Activated CD4-positive, alpha-beta T cell treated with anti-CD3 and anti-CD28 coated beads, Interleukin-2, amount 50 U/mL, for 4 hours (primary cell): ENCODE results near the gene FANCI.
"Not testable (repeated sequence)": the region's sequence is repeated elsewhere in the genome, so short reads cannot be mapped to it uniquely, and the experiment has no call there.

ENCODE experiments used
- DNase-seq, 2 experiments: peaks; one replicate each; pipeline ENCODE4 v3.0.0-alpha.2; 2020

FANCI gene

GRCh38 chr15:89226359-89227221 lies 17.2 kb upstream of the FANCI start:
- DNase-seq, result no peak

DNA sequence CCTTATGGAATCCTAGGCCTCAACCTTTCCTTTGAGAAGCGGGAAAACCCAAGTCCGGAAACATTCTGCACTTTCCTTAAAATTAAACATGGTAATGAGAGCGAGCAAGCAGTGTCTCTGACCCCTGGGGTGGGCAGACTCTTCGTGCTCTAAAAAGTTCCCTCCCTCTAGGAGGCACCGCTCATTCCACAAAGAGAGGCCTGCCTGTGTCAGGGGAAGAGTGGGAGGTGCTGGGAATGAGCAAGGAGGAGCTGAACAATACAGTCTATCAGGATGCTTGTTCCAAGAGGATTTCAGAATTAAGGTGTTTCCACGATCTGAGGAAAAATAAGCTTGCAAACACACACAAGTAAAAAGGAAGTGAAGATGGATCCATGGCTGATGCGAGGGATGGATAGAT lies 16.4 kb upstream of the FANCI start:
- DNase-seq, result no peak

- DNase-seq, result no peak
These were observed 13.5 kb upstream of the FANCI start for GRCh38 chr15:89230277-89230676.

DNA sequence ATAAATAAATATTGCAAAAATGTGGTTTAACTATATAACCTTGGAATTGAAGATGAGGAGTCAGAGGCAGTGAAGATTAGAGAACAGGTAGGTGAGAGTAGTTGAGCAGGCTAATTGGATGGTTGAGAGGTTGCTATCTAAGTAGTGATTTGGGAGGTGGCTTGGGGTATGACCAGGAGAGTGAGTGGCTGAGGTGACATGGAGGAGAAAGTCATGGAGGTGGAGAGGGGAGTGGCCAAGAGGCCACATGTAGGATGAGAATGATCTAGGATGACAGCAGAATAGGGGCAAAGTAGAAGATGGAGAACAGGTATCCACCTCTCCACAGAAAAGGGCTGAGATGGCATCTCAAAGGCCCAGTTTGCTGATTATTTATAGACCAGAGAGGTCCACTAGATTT lies 11.9 kb upstream of the FANCI start:
- DNase-seq, result no peak

DNA sequence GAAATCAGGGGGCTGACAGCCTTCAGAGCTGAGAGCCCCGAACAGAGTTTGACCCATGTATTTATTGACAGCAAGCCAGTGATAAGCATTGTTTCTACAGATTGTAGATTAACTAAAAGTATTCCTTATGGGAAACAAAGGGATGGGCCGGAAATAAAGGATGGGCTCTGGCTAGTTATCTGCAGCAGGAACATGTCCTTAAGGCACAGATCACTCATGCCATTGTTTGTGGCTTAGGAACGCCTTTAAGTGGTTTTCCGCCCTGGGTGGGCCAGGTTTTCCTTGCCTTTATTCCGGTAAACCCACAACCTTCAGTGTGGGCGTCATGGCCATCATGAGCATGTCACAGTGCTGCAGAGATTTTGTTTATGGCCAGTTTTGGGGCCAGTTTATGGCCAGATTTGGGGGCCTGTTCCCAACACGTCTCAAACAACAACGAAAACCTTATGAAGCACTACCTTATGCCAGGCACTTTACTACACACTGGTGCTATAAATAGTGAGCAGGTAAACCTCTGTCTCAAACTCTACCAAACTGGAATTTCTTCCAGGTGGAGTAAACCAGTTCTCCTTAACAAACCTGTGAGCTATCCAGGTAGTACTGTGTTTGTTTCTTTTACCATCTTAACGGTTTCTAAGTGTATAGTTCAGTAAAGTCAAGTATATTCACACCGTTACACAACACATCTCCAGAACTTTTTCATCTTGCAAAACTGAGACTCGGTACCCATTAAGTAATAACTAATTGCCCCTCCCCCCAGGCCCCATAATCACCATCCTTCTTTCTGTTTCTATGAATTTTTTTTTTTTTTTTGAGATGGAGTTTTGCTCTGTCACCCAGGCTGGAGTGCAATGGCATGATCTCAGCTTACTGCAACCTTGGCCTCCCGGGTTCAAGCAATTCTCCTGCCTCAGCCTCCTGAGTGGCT lies 3.6 kb upstream of the FANCI start:
- not testable (repeated sequence) for DNase-seq

DNA sequence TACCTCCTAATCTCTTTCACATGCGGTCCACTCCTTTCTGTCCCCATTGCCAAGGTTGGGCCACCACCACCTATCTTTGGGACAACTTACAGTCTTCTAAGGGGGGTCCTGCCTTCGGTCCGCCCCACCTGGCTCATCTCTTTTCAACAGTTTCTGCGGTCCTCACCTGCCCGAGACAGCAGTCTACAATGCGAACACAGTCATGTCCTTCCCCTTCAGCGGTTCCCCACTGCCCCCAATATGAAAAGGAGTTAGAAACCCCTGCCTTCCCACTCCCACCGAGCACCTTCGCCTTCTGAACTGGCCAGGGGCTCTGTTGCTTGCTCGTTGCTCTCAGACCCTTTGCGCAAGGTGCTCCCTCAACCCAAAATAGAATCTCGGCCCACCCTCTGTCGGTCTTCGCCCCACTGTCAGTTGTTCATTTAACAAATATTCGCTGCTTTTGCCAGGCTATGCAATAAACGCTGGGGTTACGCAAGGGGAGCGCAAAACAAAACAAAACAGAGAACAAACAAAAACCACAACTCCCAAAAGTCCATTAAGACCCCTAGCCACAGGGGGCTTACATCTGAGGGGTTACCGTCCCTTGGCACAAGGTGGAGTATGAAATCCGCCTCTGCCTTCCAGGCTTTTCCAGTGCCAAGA lies 611 bp upstream of the FANCI start:
- no peak for DNase-seq

DNA sequence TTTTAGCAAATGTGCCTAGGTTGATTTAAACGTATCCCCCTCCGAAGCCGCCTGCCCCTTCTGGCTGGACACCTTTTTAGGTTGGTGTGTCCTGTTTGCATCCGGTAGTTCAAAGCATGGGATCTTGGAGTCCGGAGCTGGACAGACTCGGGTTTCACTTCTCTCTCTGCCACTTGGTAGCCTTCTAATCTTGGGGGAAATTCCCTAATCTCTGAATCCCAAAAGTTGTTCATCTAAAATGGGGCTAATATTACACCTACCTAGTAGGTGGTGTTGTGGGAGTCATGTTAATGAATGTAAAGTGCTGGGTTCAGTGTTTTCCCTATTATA lies 760 bp downstream of the FANCI start:
- no peak for DNase-seq

- no peak for DNase-seq
These were observed 3.7 kb downstream of the FANCI start for GRCh38 chr15:89247446-89247845.

DNA sequence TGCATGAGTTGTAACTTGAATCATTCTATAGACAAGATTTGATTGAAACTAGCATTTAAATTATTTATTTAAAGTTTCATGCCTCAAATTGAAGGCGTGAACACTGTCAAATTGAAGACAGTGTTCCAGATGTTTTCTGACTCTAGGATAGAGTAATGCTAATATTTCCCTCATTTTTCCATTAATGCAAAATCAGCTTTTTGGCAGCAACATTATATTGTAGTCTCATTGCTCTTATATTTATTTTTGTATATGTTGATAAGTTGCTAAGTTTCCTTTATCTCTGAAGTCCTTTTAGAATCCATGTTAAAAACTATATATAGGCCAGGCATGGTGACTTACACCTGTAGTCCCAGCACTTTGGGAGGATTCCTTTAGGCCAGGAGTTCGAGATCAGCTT lies 4.8 kb downstream of the FANCI start:
- no peak for DNase-seq

DNA sequence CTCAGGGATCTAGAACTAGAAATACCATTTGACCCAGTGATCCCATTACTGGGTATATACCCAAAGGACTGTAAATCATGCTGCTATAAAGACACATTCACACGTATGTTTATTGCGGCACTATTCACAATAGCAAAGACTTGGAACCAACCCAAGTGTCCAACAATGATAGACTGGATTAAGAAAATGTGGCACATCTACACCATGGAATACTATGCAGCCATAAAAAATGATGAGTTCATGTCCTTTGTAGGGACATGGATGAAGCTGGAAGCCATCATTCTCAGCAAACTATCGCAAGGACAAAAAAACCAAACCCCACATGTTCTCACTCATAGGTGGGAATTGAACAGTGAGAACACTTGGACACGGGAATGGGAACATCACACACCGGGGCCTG lies 6.4 kb downstream of the FANCI start:
- not testable (repeated sequence) for DNase-seq

DNA sequence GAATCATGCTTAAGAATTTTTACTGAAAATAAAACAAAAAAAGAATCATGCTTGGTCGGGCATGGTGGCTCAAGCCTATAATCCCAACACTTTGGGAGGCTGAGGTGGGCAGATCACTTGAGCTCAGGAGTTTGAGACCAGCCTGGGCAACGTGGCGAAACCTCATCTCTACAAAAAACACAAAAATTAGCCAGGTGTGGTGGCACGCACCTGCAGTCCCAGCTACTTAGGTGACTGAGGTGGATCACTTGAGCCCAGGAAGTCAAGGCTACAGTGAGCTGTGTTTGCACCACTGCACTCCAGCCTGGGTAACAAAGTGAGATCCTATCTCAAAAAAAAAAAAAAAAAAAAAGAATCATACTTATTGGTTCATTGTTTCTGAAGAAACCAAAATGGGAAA lies 33.5 kb downstream of the FANCI start:
- DNase-seq, result not testable (repeated sequence)

DNA sequence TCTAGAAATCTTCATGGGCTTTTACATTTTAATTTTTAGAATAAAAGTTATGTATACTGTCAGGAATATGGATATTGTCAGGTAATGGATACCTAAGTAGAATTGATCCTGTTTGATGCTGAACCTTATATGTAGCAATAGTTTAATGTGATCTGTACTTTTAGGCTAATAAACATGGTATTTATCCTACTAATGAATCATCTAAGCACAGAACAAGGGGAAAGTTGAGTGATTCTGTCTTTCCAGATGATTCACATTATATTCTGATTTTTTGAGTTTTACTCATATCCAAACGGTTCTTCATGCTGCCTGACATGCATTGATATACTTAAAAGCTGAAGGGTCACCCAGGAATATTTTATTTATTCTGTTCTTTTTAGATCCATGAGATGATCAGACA lies 34.5 kb downstream of the FANCI start:
- no peak for DNase-seq

DNA sequence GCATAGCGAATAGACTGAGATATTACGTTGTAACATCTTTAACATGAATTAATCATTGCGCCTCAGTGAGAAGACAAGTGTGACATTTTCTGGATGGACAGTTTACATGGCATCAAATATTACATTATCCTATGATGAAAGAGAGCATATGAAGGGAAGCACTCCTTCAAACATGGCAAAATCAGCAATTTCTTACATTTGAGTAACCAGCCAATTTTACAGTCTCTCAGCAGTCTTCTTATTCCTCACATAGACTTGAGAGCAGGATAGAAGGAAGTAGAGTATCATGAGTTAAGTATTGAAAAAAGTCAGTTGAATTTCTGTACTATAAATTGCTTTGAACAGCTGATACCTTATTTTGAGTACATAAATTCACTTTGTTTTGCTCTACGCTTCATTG lies 38.9 kb downstream of the FANCI start:
- no peak for DNase-seq

GRCh38 chr15:89283201-89283600 lies 39.4 kb downstream of the FANCI start:
- no peak for DNase-seq

- no peak for DNase-seq
These were observed 48.2 kb downstream of the FANCI start for GRCh38 chr15:89291934-89292438.

- no peak for DNase-seq
These were observed 49.2 kb downstream of the FANCI start for GRCh38 chr15:89293012-89293411.

DNA sequence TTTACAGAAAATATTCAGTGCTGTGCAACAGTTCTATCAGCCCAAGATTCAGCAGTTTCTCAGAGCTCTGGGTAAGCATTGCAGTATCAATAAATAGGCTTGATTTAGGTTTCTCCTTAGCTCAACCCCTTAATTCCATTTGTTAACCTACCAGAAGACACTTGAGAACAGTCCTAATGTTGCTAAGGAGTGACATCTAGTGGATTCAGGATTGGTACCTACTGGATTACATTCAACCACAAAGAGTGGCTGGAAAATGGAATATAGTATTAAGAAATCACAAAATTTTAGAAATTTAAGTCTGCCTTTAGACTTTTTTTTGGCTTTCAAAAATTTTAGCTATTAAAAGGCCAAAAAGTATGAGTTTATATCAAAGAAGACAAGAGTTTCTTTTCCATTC lies 56.1 kb downstream of the FANCI start:
- DNase-seq, result no peak

DNA sequence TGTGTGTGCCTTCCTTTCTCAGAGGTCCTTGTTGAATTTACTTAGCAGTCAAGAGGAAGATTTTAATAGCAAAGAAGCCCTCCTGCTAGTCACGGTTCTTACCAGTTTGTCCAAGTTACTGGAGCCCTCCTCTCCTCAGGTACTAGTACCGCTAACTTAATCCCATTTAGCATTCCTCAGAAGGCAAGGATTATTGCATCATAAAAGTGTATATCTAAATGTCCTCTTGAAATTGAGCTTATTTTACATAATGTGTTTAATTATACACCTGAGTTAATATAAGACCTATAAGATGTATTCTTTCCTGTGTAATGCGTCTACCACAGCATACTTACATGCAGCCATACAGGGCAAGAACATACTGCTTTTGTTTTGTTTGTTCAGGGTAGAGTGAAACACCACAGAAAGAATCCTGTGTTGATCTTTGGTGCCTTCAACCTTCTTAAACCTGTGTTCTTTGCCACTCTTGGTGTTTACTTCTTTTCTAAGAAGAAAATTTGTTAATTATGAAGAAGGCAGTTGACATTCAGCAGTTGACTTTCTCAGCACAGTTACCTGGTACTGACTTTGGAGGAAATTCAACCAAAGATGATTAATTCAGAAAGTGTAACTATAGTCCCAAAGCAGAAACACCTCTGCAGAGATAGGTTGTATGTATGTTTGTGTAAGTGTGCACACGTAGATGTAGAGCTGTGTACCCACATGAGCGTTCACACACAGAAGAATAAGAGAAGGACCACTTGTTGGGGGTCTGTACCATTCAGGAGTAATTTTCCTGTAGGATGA lies 57.7 kb downstream of the FANCI start:
- no peak for DNase-seq

DNA sequence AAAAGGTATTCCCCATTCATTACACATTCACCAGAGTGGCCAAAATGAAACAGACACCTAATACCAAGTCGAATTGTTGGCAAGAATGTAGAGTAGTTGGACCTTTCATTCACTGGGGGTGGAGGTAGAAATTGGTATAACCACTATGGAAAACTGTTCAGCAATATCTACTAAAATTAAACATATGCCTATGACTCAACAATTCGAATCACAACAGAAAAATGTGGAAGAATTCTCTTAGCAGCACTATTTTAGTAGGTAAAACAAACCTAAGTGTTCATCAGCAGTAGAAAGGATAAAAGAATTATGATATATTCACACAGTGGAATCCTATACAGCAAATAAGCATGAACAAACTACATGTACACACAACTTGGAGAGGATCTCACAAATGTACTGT lies 60.2 kb downstream of the FANCI start:
- no peak for DNase-seq

DNA sequence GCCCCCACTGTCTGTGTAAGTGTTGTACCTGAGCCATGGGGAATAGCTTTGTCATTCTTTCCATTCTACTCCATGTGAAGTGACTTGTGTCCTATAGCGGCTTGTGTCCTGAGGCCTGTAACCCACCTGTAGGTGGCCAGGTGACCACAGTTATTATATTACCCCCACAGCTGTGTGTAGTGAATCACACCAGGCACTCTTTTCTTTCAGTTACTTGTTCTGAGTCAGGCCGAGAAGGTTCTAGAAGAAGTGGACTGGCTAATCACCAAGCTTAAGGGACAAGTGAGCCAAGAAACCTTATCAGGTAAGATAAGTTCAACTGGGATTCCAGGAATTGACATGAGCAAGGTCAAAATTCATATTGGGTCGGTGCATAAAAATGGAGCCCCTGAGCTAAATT lies 61.6 kb downstream of the FANCI start:
- no peak for DNase-seq

DNA sequence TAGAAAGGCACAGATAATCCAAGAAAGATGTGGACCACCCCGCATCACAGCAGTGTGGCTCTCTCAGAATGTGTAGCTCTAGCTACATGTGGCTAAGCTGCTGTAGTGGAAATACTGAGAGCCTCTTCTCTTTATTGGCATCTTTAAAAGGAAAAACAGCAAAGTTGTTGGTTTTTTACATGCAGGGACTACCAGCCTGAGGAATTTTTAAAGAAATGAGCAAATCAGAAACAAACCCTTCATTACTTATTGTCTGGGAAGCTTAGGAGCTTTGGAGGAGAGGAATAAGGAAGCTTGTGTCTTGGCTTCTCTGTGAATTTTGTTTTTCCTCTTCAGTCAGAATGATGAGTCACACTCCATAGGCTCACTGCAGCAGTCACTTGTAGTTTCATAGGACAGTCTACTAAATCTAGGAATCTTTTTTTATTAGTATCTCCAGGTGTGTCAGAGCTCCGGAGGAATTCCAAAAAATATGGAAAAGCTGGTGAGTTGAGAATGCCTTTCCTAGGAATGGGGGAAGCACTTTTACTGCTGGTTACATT lies 63.3 kb downstream of the FANCI start:
- DNase-seq, result no peak

GRCh38 chr15:89307791-89308190 lies 64.0 kb downstream of the FANCI start:
- no peak for DNase-seq
